B cell (primary cell): ENCODE data around the gene HOXD8. TPM values are rescaled to one million over a fixed set of nuclear protein-coding genes. Genes with fewer than 3 reads are reported as not detected.

Experiments
- ATAC-seq: fragments of 200-7000 bp; cut with Tn5 transposase; one replicate; pipeline ENCODE4 v1.10.0; 2021; ENCODE audit warnings: low read depth, mild to moderate bottlenecking, moderate number of reproducible peaks, moderate library complexity
- CTCF ChIA-PET: fragments of 350-600 bp; sonication (Branson Sonifier 250); formaldehyde crosslinking; loops from one replicate; lab custom pipeline; 2021; ENCODE audit warnings: antibody characterized with exemption, inconsistent platforms; lab: Charles Lee
- POLR2A ChIA-PET: fragments of 350-600 bp; sonication (Branson Sonifier 250); formaldehyde crosslinking; loops from one replicate; lab custom pipeline; 2021; ENCODE audit warnings: antibody characterized with exemption; lab: Charles Lee
- DNase-seq: peaks from one replicate; pipeline ENCODE4 v3.0.0; 2013
- H2AFZ ChIP-seq: 2 replicates; pipeline ENCODE4 v1.6.1; 2012; ENCODE audit warnings: mild to moderate bottlenecking, low read depth, low read length; ENCODE audit not compliant: insufficient read depth, poor library complexity, severe bottlenecking
- H3K27ac ChIP-seq, 2 donors: 1 replicate in 1 of 2; 2 replicates in 1 of 2; pipeline ENCODE4 v1.5.1; 2012 to 2013; ENCODE audit warnings: low read length in 2 of 2, mild to moderate bottlenecking in 2 of 2, moderate library complexity in 1 of 2
- H3K27me3 ChIP-seq, 4 experiments: fragments of 200-600 bp in 1 of 4; sonication (generic) in 1 of 4; replicated peaks in 1 of 4; 1 replicate in 2 of 4; 2 replicates in 2 of 4; pipeline versions ENCODE4 v1.6.1 to v1.7.0; 2013 to 2016; ENCODE audit warnings: low read length in 3 of 4, mild to moderate bottlenecking in 2 of 4, mixed read lengths in 1 of 4, moderate library complexity in 1 of 4; ENCODE audit not compliant: insufficient read depth in 4 of 4, control insufficient read depth in 3 of 4; ENCODE audit errors: control extremely low read depth in 1 of 4
- H3K36me3 ChIP-seq, 2 experiments: replicated peaks in 1 of 2; 1 replicate in 1 of 2; 2 replicates in 1 of 2; pipeline versions ENCODE4 v1.6.1 to v1.7.1; 2013; ENCODE audit warnings: low read length in 1 of 2; ENCODE audit not compliant: insufficient read depth in 2 of 2, control insufficient read depth in 1 of 2; ENCODE audit errors: control extremely low read depth in 1 of 2, extremely low read depth in 1 of 2
- H3K4me1 ChIP-seq, 2 donors: fragments of 200-600 bp in 1 of 2; sonication (generic) in 1 of 2; 1 replicate in 1 of 2; 2 replicates in 1 of 2; pipeline versions ENCODE4 v1.5.1 to v1.6.1; 2013 to 2017; ENCODE audit warnings: low read length in 2 of 2; ENCODE audit not compliant: control insufficient read depth in 2 of 2, insufficient read depth in 2 of 2
- H3K4me2 ChIP-seq: replicated peaks from 2 replicates; pipeline ENCODE3; 2012; ENCODE audit warnings: mild to moderate bottlenecking, low read depth, low read length; ENCODE audit not compliant: poor library complexity, severe bottlenecking
- H3K4me3 ChIP-seq, 5 experiments: fragments of 200-600 bp in 1 of 5; sonication (generic) in 1 of 5; 1 replicate in 3 of 5; 2 replicates in 2 of 5; pipeline versions ENCODE4 v1.5.1 to v1.7.0; 2011 to 2016; ENCODE audit warnings: low read length in 4 of 5, mild to moderate bottlenecking in 4 of 5, low read depth in 2 of 5, control low read depth in 1 of 5, moderate library complexity in 1 of 5; ENCODE audit not compliant: insufficient read depth in 1 of 5; ENCODE audit errors: control extremely low read depth in 1 of 5, extremely low read depth in 1 of 5
- H3K79me2 ChIP-seq: fragments of 200-600 bp; sonication (generic); one replicate; pipeline ENCODE4 v1.6.0; 2016; ENCODE audit warnings: low read length; ENCODE audit not compliant: control insufficient read depth, insufficient read depth
- H3K9ac ChIP-seq: fragments of 200-600 bp; sonication (generic); 2 replicates; pipeline ENCODE4 v1.6.1; 2017; ENCODE audit warnings: mild to moderate bottlenecking, low read length, moderate library complexity
- H3K9me3 ChIP-seq, 3 donors: one replicate each; pipeline versions ENCODE4 v1.6.1 to v1.7.1; 2013; ENCODE audit warnings: low read length in 2 of 3; ENCODE audit not compliant: control insufficient read depth in 2 of 3, insufficient read depth in 1 of 3; ENCODE audit errors: control extremely low read depth in 1 of 3
- H4K20me1 ChIP-seq: 2 replicates; pipeline ENCODE4 v1.6.0; 2012; ENCODE audit warnings: mild to moderate bottlenecking, low read length; ENCODE audit not compliant: insufficient read depth, control insufficient read depth, poor library complexity, severe bottlenecking
- H3K27ac Mint-ChIP-seq: one replicate; pipeline ENCODE4 v1.8.0; 2021; ENCODE audit warnings: mixed read lengths
- H3K27me3 Mint-ChIP-seq: one replicate; pipeline ENCODE4 v1.8.0; 2021; ENCODE audit warnings: mixed read lengths
- H3K4me1 Mint-ChIP-seq: one replicate; pipeline ENCODE4 v1.8.0; 2021; ENCODE audit warnings: mixed read lengths
- H3K4me3 Mint-ChIP-seq: one replicate; pipeline ENCODE4 v1.8.0; 2021; ENCODE audit warnings: mixed read lengths
- H3K9me3 Mint-ChIP-seq: one replicate; pipeline ENCODE4 v1.8.0; 2022; ENCODE audit warnings: mixed read lengths; ENCODE audit not compliant: insufficient read depth
- CTCF ChIP-seq: fragments of 200-600 bp; IDR thresholded peaks from one replicate; pipeline ENCODE4 v1.8.0; 2022; ENCODE audit warnings: antibody characterized with exemption, mild to moderate bottlenecking
- EZH2 ChIP-seq: IDR thresholded peaks from 2 replicates; pipeline ENCODE4 v1.6.1; 2012; ENCODE audit warnings: borderline replicate concordance, low read depth, mild to moderate bottlenecking, moderate library complexity, low read length; ENCODE audit not compliant: insufficient read depth, poor library complexity, severe bottlenecking
- WGBS: methylation state at CpG from one replicate; pipeline ENCODE4 v1.1.5; 2013; ENCODE audit warnings: missing lambda C conversion rate; ENCODE audit not compliant: insufficient coverage; 5-methylcytosine and 5-hydroxymethylcytosine counted together
- intact Hi-C: fragments of 100-400 bp; cut with micrococcal nuclease; formaldehyde crosslinking; loops from one replicate; pipeline ENCODE4 v1.10.0; 2022
- polyA plus RNA-seq: library from polyadenylated mRNA; depleted of rRNA; stranded (reverse); fragments of >200 nt; gene quantifications from 2 replicates; pipeline ENCODE4 v1.2.3, GENCODE V29; 2012
- total RNA-seq, 2 donors: library from RNA; stranded (reverse); fragments of 120-200 nt in 1 of 2; gene quantifications; 1 replicate in 1 of 2; 2 replicates in 1 of 2; pipeline versions ENCODE4 v1.2.3 to v1.2.4, GENCODE V29; 2013 to 2022

Gene HOXD8
- total and polyA plus RNA-seq, 2 donors (not counting 1 experiment from before 2014, with no cell fraction given): not detected

GRCh38 chr2:176090862-176091261 lies 38.6 kb upstream of the HOXD8 start:
- intact Hi-C loops: loop anchor here (10.0 kb wide), 1 partner anchor 1756 kb away; the partner anchor contains the start of gene SP9
- H3K36me3 ChIP-seq: no peaks in the 10 kb centered on the region
- ATAC-seq (no peak), DNase-seq (no peak)
- POLR2A ChIA-PET: no interaction called here
- no peak overlapping the region for H3K9ac ChIP-seq
- no peak overlapping the region for H2AFZ ChIP-seq
- H3K4me2 ChIP-seq: no peak overlapping the region
- H3K27me3 Mint-ChIP-seq: peaks cover 80% of the 10 kb centered on the region
- H3K79me2 ChIP-seq: no peaks in the 10 kb centered on the region
- H3K4me1 Mint-ChIP-seq: peaks cover 18% of the 10 kb centered on the region
- H3K4me3 Mint-ChIP-seq: no peak overlapping the region
- H4K20me1 ChIP-seq: no peaks in the 10 kb centered on the region
- peaks cover 15 to 18% of the 10 kb centered on the region in 2 donors for H3K4me1 ChIP-seq
- peaks cover 3% of the 10 kb centered on the region for H3K9me3 Mint-ChIP-seq
- peaks cover 0 to 89% (median 86%) of the 10 kb centered on the region in 4 experiments for H3K27me3 ChIP-seq
- H3K4me3 ChIP-seq: no peak overlapping the region
- peak overlapping the region; percentile 13 for H3K27ac Mint-ChIP-seq
- CTCF ChIA-PET: no interaction called here
- peaks cover 1 to 46% (median 9%) of the 10 kb centered on the region in 3 donors for H3K9me3 ChIP-seq
- WGBS: 22% methylated on average over 4 of the region's 5 CpGs
- H3K27ac ChIP-seq: no peak overlapping the region
- TF ChIP-seq CTCF: no peak
- TF ChIP-seq EZH2: no peak

- peak overlapping the region; percentile 71 for H3K27ac Mint-ChIP-seq
- CTCF ChIA-PET: no interaction called here
- Histone ChIP-seq H3K9me3 (peaks cover 1 to 40% (median 9%) of the 10 kb centered on the region in 3 donors), H3K4me1 (peaks cover 19 to 22% of the 10 kb centered on the region in 2 donors), H3K27ac (no peak overlapping the region), H3K27me3 (peaks cover 0 to 88% (median 86%) of the 10 kb centered on the region in 4 experiments), H3K79me2 (no peaks in the 10 kb centered on the region), H3K9ac (no peak overlapping the region), H3K4me2 (no peak overlapping the region), H2AFZ (no peak overlapping the region), H3K36me3 (no peaks in the 10 kb centered on the region), H4K20me1 (no peaks in the 10 kb centered on the region), H3K4me3 (no peak overlapping the region)
- peaks cover 3% of the 10 kb centered on the region for H3K9me3 Mint-ChIP-seq
- POLR2A ChIA-PET: no interaction called here
- intact Hi-C loops: loop anchor here (10.0 kb wide), 1 partner anchor 1757 kb away; the partner anchor contains the start of gene SP9
- peak; percentile 30 for DNase-seq
- H3K4me1 Mint-ChIP-seq: peaks cover 23% of the 10 kb centered on the region
- H3K4me3 Mint-ChIP-seq: peak overlapping the region; percentile 4
- peaks cover 83% of the 10 kb centered on the region for H3K27me3 Mint-ChIP-seq
- ATAC-seq: no peak
- WGBS: 7% methylated on average over 31 of the region's 31 CpGs
- TF ChIP-seq EZH2 (no peak), CTCF (no peak)
These were observed 37.9 kb upstream of the HOXD8 start for GRCh38 chr2:176091329-176092258.
